Keratinocyte (primary cell): ENCODE results near the gene KLHDC7A. TPM values are rescaled to one million over a fixed set of nuclear protein-coding genes. Genes with fewer than 3 reads are reported as not detected.

ENCODE experiments used
- DNase-seq: peaks from one replicate; pipeline ENCODE4 v3.0.0-alpha.2; 2011; ENCODE audit warnings: low read depth, missing footprints, low spot score
- FAIRE-seq: peaks from 2 replicates; lab custom pipeline; 2011; peaks lifted over from hg19 to GRCh38; lab: Jason Lieb, UNC
- H2AFZ ChIP-seq: 2 replicates; pipeline ENCODE4 v1.6.0; 2012; ENCODE audit warnings: low read length, control low read depth, inconsistent platforms; ENCODE audit not compliant: control insufficient read depth
- H3K27ac ChIP-seq: 2 replicates; pipeline ENCODE4 v1.5.1; 2011; ENCODE audit warnings: low read length; ENCODE audit not compliant: control insufficient read depth, insufficient read depth
- H3K27me3 ChIP-seq: 3 replicates; pipeline ENCODE4 v1.6.0; 2011; ENCODE audit warnings: low read length; ENCODE audit not compliant: control insufficient read depth, insufficient read depth; ENCODE audit errors: extremely low read depth
- H3K36me3 ChIP-seq, 2 experiments: 2 replicates in 1 of 2; 3 replicates in 1 of 2; pipeline ENCODE4 v1.5.1; 2011; ENCODE audit warnings: low read length in 2 of 2, mild to moderate bottlenecking in 1 of 2; ENCODE audit not compliant: control insufficient read depth in 2 of 2, insufficient read depth in 2 of 2; ENCODE audit errors: extremely low read depth in 1 of 2
- H3K4me1 ChIP-seq: 3 replicates; pipeline ENCODE4 v1.5.1; 2011; ENCODE audit warnings: low read length; ENCODE audit not compliant: control insufficient read depth, insufficient read depth; ENCODE audit errors: extremely low read depth
- H3K4me2 ChIP-seq: 3 replicates; pipeline ENCODE4 v1.6.0; 2011; ENCODE audit warnings: low read depth, low read length; ENCODE audit not compliant: control insufficient read depth, insufficient read depth; ENCODE audit errors: extremely low read depth
- H3K4me3 ChIP-seq, 3 experiments: fragments of 200-600 bp in 1 of 3; sonication (generic) in 1 of 3; 2 replicates in 2 of 3; 3 replicates in 1 of 3; pipeline ENCODE4 v1.5.1; 2011 to 2016; ENCODE audit warnings: low read length in 3 of 3, mild to moderate bottlenecking in 3 of 3, control low read depth in 2 of 3, inconsistent platforms in 1 of 3, low read depth in 1 of 3, mixed read lengths in 1 of 3, mixed run types in 1 of 3, moderate library complexity in 1 of 3; ENCODE audit not compliant: control insufficient read depth in 2 of 3, insufficient read depth in 2 of 3; ENCODE audit errors: extremely low read depth in 1 of 3
- H3K79me2 ChIP-seq: 2 replicates; pipeline ENCODE4 v1.6.0; 2012; ENCODE audit warnings: low read length; ENCODE audit not compliant: control insufficient read depth, insufficient read depth
- H3K9ac ChIP-seq: 3 replicates; pipeline ENCODE4 v1.6.0; 2011; ENCODE audit warnings: low read length; ENCODE audit not compliant: control insufficient read depth, insufficient read depth; ENCODE audit errors: extremely low read depth
- H3K9me1 ChIP-seq: 3 replicates; pipeline ENCODE4 v1.6.0; 2011; ENCODE audit warnings: low read length; ENCODE audit not compliant: control insufficient read depth, insufficient read depth; ENCODE audit errors: extremely low read depth
- H3K9me3 ChIP-seq: 2 replicates; pipeline ENCODE4 v1.5.1; 2012; ENCODE audit warnings: low read depth, low read length; ENCODE audit not compliant: control insufficient read depth
- H4K20me1 ChIP-seq: 3 replicates; pipeline ENCODE4 v1.6.0; 2011; ENCODE audit warnings: low read length; ENCODE audit not compliant: control insufficient read depth, insufficient read depth; ENCODE audit errors: extremely low read depth
- CTCF ChIP-seq, 3 experiments: IDR thresholded peaks in 1 of 3; conservative IDR thresholded peaks in 1 of 3; optimal IDR thresholded peaks in 1 of 3; 2 replicates in 2 of 3; 3 replicates in 1 of 3; pipeline versions ENCODE3 to v1.5.1; 2011; ENCODE audit warnings: low read length in 3 of 3, mild to moderate bottlenecking in 3 of 3, moderate library complexity in 2 of 3, control low read depth in 1 of 3, inconsistent platforms in 1 of 3; ENCODE audit not compliant: insufficient read depth in 2 of 3; ENCODE audit errors: extremely low read depth in 1 of 3
- EZH2 ChIP-seq: IDR thresholded peaks from one replicate; pipeline ENCODE4 v1.6.1; 2012; ENCODE audit warnings: inconsistent platforms, mild to moderate bottlenecking, low read length, moderate library complexity
- dilution Hi-C: fragments of 300-500 bp; cut with MboI; formaldehyde crosslinking; loops from one replicate; pipeline ENCODE4 v1.7.0; 2020; ENCODE audit warnings: low sequenced_read_pairs; ENCODE audit not compliant: extremely low pct_ligation_motif_present
- polyA plus RNA-seq, 5 experiments: library from polyadenylated mRNA; depleted of rRNA in 3 of 5; stranded (reverse) in 3 of 5; stranded (forward) in 1 of 5; unstranded in 1 of 5; fragments of >200 nt; gene quantifications; 1 replicate in 1 of 5; 2 replicates in 3 of 5; 3 replicates in 1 of 5; pipeline versions ENCODE4 v1.2.1 to v1.2.3, GENCODE V29; 2011 to 2012; ENCODE audit warnings: missing spikeins in 2 of 5, low read depth in 1 of 5, low replicate concordance in 1 of 5

Gene KLHDC7A
- polyA plus RNA-seq, 1 donor (not counting 4 experiments of a cell fraction or from before 2014, with no cell fraction given), result not detected

DNA sequence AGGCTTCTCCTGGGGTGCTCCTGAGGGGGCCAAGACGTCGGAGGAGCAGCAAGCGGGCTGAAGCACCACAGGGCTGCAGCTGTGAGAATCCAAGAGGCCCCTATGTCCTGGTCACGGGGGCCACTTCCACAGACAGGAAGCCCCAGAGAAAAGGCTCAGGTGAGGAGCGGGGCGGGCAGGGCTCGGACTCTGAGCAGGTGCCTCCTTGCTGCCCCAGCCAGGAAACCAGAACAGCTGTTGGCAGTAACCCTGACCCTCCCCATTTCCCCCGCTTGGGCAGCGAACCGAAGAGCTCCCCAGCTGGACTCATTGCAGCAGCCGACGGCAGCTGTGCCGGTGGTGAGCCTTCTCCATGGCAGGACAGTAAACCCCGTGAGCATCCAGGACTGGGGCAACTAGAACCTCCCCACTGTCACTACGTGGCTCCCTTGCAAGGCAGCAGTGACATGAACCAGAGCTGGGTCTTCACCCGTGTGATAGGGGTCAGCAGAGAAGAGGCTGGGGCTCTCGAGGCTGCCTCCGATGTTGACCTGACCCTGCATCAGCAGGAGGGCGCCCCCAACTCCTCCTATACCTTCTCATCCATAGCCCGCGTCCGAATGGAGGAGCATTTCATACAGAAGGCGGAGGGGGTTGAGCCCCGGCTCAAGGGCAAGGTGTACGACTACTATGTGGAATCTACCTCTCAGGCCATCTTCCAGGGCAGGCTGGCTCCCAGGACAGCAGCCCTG is 625 bp downstream of the KLHDC7A start:
- Histone ChIP-seq H4K20me1 (no peaks in the 10 kb centered on the region), H3K9ac (no peak overlapping the region), H3K4me3 (no peak overlapping the region), H3K27ac (no peak overlapping the region), H3K4me1 (no peaks in the 10 kb centered on the region), H3K36me3 (no peaks in the 10 kb centered on the region), H3K79me2 (no peaks in the 10 kb centered on the region), H3K27me3 (no peaks in the 10 kb centered on the region), H2AFZ (no peak overlapping the region), H3K9me1 (no peaks in the 10 kb centered on the region), H3K4me2 (no peak overlapping the region), H3K9me3 (no peaks in the 10 kb centered on the region)
- FAIRE-seq, result no peak
- dilution Hi-C loops, result no loop called here
- no peak for DNase-seq
- TF ChIP-seq CTCF (optimal IDR thresholded peaks at IDR 0.05 in 1 of 3, IDR thresholded peaks at IDR 0.05 in 1 of 3, conservative IDR thresholded peaks at IDR 0.05 in 1 of 3; ENCODE audit: extremely low read depth in 1 of 3, insufficient read depth in 2 of 3, low read length in 3 of 3) (no peak), EZH2 (no peak)

GRCh38 chr1:18481921-18482701 is 1.4 kb downstream of the KLHDC7A start:
- no peaks in the 10 kb centered on the region for H3K27me3 ChIP-seq
- H3K9me1 ChIP-seq, result no peaks in the 10 kb centered on the region
- H3K79me2 ChIP-seq, result no peaks in the 10 kb centered on the region
- H2AFZ ChIP-seq, result no peak overlapping the region
- DNase-seq (no peak), FAIRE-seq (no peak)
- H4K20me1 ChIP-seq, result no peaks in the 10 kb centered on the region
- H3K4me1 ChIP-seq, result no peaks in the 10 kb centered on the region
- H3K27ac ChIP-seq, result no peak overlapping the region
- no peak overlapping the region for H3K4me3 ChIP-seq
- no peak overlapping the region for H3K9ac ChIP-seq
- H3K4me2 ChIP-seq, result no peak overlapping the region
- no peaks in the 10 kb centered on the region for H3K36me3 ChIP-seq
- H3K9me3 ChIP-seq, result no peaks in the 10 kb centered on the region
- no peak for TF ChIP-seq EZH2
- TF ChIP-seq CTCF (optimal IDR thresholded peaks at IDR 0.05 in 1 of 3, IDR thresholded peaks at IDR 0.05 in 1 of 3, conservative IDR thresholded peaks at IDR 0.05 in 1 of 3; ENCODE audit: extremely low read depth in 1 of 3, insufficient read depth in 2 of 3, low read length in 3 of 3), result no peak
- dilution Hi-C loops, result no loop called here
